NCI-H2029 (cell line): ENCODE data around the gene TEAD1.
A peak's percentile ranks its signal among the peaks of the same experiment; 100 is the strongest.

Source experiments
- DNase-seq: peaks from one replicate; lab custom pipeline; 2025; lab: John Stamatoyannopoulos, UW

Gene TEAD1

GRCh38 chr11:12666915-12667314, 7.3 kb upstream of the TEAD1 start:
- no peak for DNase-seq

- DNase-seq = no peak
Observed at GRCh38 chr11:12667646-12668045, 6.6 kb upstream of the TEAD1 start.

- DNase-seq = no peak
Observed at GRCh38 chr11:12668166-12668565, 6.1 kb upstream of the TEAD1 start.

- DNase-seq = no peak
Observed at GRCh38 chr11:12669930-12670329, 4.3 kb upstream of the TEAD1 start.

- no peak for DNase-seq
Observed at GRCh38 chr11:12671370-12671769, 2.9 kb upstream of the TEAD1 start.

GRCh38 chr11:12673601-12673923, 659 bp upstream of the TEAD1 start:
- DNase-seq = no peak

GRCh38 chr11:12674571-12674935, 332 bp downstream of the TEAD1 start:
- DNase-seq = no peak

GRCh38 chr11:12674936-12675696, 895 bp downstream of the TEAD1 start:
- DNase-seq = peak; percentile 52

GRCh38 chr11:12675951-12676711, 1.9 kb downstream of the TEAD1 start:
- no peak for DNase-seq

GRCh38 chr11:12677131-12677530, 2.9 kb downstream of the TEAD1 start:
- peak; percentile 56 for DNase-seq

- no peak for DNase-seq
Observed at GRCh38 chr11:12678092-12678491, 3.9 kb downstream of the TEAD1 start.

- no peak for DNase-seq
Observed at GRCh38 chr11:12678991-12679390, 4.8 kb downstream of the TEAD1 start.

- no peak for DNase-seq
Observed at GRCh38 chr11:12679471-12679870, 5.2 kb downstream of the TEAD1 start.

- DNase-seq = peak; percentile 96
Observed at GRCh38 chr11:12680246-12680939, 6.2 kb downstream of the TEAD1 start.

- no peak for DNase-seq
Observed at GRCh38 chr11:12680940-12681258, 6.7 kb downstream of the TEAD1 start.

- no peak for DNase-seq
Observed at GRCh38 chr11:12681466-12681865, 7.2 kb downstream of the TEAD1 start.

GRCh38 chr11:12682288-12682687, 8.1 kb downstream of the TEAD1 start:
- no peak for DNase-seq

GRCh38 chr11:12682737-12683500, 8.7 kb downstream of the TEAD1 start:
- no peak for DNase-seq

- DNase-seq = no peak
Observed at GRCh38 chr11:12683874-12684273, 9.7 kb downstream of the TEAD1 start.

GRCh38 chr11:12684315-12684714, 10.1 kb downstream of the TEAD1 start:
- no peak for DNase-seq

- no peak for DNase-seq
Observed at GRCh38 chr11:12684816-12685215, 10.6 kb downstream of the TEAD1 start.

- DNase-seq = no peak
Observed at GRCh38 chr11:12685229-12685628, 11.0 kb downstream of the TEAD1 start.
